Cardiac ventricle fibroblast (primary cell): ENCODE measurements around the gene MTR. TPM values are rescaled to one million over a fixed set of nuclear protein-coding genes. Genes with fewer than 3 reads are reported as not detected.

Source experiments
- total RNA-seq: library from RNA; depleted of rRNA; stranded (reverse); fragments of >200 nt; gene quantifications from 2 replicates; pipeline ENCODE4 v1.2.3, GENCODE V29; 2015

Gene MTR
- total RNA-seq: 21.2 and 21.5 TPM in 2 replicates

GRCh38 chr1:236795035-236795756 lies at the start of gene MTR:
MTR (plus strand) TSS chr1:236795292; CDS start chr1:236795704, 412 bp downstream.

Other genes starting within 250 kb of the MTR start
- 21.5 and 28.7 TPM in 2 replicates for gene HEATR1, start 190.8 kb upstream of the MTR start, total RNA-seq
- not detected in 2 replicates for gene ACTN2, start 108.8 kb upstream of the MTR start, total RNA-seq
- gene MT1HL1, start 209.1 kb downstream of the MTR start, total RNA-seq: not detected in 2 replicates
- gene RYR2, start 246.9 kb downstream of the MTR start, total RNA-seq: 0.25 and 2.3 TPM in 2 replicates